HG02973 (cell line): ENCODE measurements around the gene FBXO7.

Experiments used
- ATAC-seq: cut with Tn5 transposase; IDR thresholded peaks from one replicate; pipeline ENCODE4 v1.9.1; 2021; ENCODE audit warnings: moderate library complexity; ENCODE audit not compliant: unreplicated experiment

The FBXO7 gene

GRCh38 chr22:32548039-32548438 lies 73.4 kb downstream of the FBXO7 start:
- ATAC-seq: no peak
